ENCODE results near the gene NNMT.

Gene NNMT

DNA sequence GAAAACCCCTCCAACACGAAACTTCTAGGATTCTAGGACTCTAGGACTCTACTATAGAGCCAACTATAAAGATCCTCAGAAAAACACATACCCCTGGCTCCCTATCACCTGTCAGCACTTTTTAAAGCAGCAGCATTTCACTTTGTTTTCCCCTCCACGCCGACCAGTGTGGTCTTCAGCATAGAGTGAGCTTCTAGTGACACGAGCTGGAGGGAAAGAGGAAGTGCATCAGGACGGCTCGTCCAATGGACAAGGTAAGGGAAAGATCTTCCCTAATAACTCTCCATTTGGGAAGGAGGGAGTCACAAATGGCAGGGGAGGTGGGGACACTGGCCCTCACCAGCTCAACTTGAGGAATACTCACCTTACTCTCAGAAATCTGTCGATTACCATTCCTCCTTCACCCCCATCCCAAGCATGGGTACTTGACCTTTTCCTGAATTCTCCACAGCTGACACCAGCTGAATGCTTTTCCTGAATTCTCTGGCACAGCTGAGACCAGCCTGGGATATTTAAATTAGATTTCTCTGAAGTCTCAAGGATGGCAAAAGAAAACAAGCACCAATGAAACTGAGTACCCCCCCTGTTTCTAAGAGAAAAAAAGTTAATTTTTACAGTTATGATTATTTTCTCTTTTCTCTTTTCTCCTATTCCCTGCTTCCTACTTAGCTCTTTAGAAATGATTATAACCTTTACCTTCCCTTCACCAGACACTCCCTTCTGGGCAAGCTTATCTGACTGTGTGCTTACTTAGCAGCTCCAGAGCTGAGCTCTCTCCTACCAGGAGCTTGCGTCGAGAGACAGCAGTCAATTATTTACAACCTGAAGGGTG lies 33.3 kb upstream of the NNMT start:
- DNase-seq (ENCODE audit: low read depth in 3 of 3, low spot score in 1 of 3), result no peak

DNA sequence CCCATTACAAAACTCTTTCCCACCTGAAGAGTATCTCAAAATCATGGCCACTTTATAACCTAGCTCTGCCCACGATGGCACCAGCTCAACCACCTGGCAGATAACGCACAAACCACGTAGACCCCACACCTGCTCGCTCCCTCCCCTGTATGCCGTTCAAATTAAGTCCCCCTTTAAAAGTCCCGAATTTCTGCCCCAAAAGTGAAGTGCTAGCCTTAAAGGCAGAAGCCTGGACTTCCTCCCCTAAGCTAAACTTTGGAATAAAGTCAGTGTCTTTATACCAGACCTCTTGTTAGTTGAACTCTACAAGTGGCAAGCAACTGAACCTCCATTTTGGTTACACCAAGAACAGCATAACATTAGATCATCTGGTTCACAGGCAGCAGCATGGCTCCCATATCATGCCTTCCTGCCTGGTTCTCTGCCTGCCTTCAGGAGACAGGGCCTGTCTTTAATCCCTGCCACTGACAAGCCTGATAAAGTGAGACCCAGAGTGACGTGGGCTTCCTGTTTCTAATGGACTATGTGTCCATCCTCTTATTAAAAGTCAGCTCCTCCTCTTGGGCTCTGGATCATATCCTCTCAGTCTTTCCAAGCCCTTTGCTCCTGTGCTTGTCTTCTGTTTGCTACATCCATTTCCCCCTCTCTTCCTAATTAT lies 32.6 kb upstream of the NNMT start:
- DNase-seq (ENCODE audit: low read depth in 3 of 3, low spot score in 1 of 3), result no peak

GRCh38 chr11:114264381-114264780 lies 31.8 kb upstream of the NNMT start:
- no peak for DNase-seq (ENCODE audit: low read depth in 3 of 3, low spot score in 1 of 3)

- no peak for DNase-seq (ENCODE audit: low read depth in 3 of 3, low spot score in 1 of 3)
These were observed 30.9 kb upstream of the NNMT start for GRCh38 chr11:114265122-114265878.

DNA sequence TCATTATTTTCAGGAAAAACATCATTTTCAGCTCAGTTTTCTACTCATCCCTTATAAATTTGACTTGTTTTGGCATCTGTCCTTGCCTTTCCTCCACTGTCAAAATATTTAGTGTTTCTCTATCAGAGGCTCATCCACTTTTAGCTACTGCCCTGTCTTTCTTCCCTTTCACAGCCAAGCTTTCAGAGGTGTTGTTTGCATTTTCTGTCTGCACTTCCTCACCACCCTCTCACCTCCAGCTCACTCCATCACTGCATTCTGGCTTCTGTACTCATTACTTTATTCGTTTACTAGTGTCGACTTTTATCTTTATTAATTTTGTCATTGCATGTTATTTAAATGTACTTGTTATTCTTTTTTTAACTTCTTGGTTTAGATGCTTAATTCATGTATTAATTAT lies 26.7 kb upstream of the NNMT start:
- DNase-seq (ENCODE audit: low read depth in 3 of 3, low spot score in 1 of 3), result no peak

GRCh38 chr11:114270531-114271270 lies 25.5 kb upstream of the NNMT start:
- no peak for DNase-seq (ENCODE audit: low read depth in 3 of 3, low spot score in 1 of 3)

DNA sequence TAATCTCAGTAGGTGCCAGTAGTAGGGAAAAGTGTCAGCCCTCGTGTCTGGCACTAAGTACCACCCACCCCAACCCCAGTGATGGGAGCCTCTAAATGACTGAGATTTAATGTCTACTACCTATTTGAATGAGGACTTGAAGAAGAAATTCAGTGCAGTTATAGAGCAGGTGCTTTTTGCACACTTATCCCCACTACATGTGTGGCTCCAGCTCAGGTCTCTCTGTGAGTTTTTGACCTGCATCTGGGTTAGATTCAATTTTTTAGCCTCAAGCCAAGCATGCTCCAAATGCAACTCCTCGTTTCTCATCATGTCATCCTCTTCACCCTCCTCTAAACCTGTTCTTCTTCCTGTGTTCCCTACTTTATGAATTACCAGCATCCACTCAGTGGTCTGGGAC lies 24.9 kb upstream of the NNMT start:
- no peak for DNase-seq (ENCODE audit: low read depth in 3 of 3, low spot score in 1 of 3)

DNA sequence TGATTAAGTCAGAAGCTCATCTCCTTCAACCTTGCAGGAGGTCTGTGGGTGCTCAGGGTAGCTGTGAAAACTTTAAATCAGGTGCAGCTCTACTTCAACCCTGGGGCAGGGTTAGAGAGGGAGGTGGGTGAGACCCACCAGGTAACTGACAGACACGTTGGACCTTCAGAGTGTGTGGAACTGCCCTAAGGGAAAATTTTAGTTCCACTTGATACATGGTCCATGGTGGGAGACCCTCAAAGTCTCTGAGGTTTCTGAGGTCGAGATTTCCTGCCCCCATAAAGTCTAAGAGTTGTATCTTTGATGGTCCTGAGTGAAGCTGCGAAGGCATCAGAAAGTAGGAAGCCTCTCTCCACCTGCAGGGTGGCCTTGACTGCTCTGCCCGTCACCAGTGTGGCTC lies 23.9 kb upstream of the NNMT start:
- no peak for DNase-seq (ENCODE audit: low read depth in 3 of 3, low spot score in 1 of 3)

DNA sequence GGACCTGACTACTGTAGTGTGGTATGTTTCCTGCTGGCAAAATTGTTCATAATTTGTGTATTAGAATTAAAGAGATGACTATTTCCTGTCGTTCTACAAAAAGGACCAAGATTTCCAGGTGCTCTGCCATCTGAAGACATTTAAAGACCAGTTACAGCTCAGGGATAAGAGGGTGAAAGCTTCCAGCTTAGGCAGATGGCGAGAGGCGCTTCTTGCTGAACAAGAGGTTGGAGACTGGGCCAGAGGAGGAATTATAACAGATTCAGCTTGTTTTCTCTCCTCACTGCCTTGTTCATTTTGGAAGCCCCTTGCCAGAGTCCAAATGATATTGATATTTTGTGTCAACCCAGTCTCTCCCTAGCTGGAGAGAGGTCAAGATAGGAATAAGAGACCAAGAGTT lies 23.1 kb upstream of the NNMT start:
- no peak for DNase-seq (ENCODE audit: low read depth in 3 of 3, low spot score in 1 of 3)

DNA sequence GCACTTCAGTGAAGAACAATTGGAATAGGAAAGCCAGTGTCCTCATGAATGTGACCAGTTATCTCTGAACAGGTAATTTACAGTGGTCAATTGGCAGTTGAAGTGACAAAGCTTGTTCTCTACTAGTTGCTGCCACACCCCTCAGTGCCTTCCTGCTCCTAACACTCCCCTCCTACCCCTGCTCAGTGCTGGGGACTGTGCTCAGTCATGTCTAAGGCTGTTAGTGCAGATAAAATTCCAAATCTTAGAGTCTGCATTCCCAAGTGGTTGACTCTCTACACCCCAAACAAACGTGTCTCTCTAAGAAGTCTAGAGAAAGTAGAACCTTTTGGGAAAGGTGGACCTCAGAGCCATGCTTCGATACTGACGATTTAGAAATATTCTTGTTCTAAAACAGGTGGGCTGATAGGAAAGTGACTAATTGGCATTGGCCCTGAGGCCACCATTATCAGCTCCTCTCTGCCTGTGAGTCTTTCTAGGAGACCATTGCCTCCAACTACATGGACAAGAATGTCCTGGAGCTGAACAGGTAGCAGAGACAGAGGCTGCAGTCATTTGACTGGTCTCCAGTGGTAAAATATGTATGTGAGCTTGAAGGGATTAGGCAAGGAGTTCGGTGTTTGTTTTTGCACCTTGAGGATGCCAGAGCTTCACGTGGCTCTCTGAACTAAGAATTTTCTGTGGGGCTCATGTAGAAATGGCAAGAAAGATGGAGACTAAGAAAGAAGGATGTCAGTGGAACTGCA lies 22.1 kb upstream of the NNMT start:
- no peak for DNase-seq (ENCODE audit: low read depth in 3 of 3, low spot score in 1 of 3)

- no peak for DNase-seq (ENCODE audit: low read depth in 3 of 3, low spot score in 1 of 3)
These were observed 21.6 kb upstream of the NNMT start for GRCh38 chr11:114274637-114275036.

DNA sequence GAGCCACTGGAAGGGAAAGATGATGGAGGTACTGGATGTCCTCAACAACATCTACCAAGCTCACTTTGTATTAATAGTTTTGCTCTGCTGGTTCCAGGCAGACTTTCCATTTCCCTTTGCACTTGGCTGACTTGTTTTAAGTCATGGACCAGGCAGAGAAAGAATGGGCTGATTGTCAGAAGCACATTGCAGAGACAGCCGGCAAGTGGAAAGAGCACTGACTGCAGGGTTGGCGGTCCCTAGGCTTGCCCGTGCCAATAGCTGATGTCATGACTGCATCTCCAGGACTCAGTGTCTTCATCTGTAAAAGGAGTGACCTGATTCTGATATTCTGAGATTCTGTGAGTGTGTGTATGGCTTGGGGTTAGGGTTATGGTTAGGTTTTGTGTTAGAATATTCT lies 20.9 kb upstream of the NNMT start:
- DNase-seq (ENCODE audit: low read depth in 3 of 3, low spot score in 1 of 3), result no peak

DNA sequence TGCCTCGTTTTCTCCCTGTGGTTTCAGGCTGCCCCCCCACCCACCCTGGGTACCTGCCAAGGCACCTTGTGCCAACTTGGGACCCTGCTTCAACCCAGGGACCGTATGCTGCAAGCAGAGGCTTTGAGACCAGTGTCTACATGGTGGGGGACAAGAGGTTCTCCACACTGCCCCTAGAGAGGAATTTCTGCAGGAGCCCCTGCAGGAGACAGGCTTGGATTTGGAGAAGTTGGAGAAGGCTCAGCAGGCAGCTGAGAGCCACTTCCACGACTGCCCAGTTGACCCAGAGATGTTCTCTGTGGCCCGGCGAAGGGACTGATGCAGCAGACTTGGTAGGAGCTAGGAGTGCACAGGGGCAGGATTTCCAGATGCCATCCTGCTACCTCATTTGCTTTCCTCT lies 20.1 kb upstream of the NNMT start:
- DNase-seq (ENCODE audit: low read depth in 3 of 3, low spot score in 1 of 3), result no peak

GRCh38 chr11:114277637-114278341 lies 18.4 kb upstream of the NNMT start:
- no peak for DNase-seq (ENCODE audit: low read depth in 3 of 3, low spot score in 1 of 3)

DNA sequence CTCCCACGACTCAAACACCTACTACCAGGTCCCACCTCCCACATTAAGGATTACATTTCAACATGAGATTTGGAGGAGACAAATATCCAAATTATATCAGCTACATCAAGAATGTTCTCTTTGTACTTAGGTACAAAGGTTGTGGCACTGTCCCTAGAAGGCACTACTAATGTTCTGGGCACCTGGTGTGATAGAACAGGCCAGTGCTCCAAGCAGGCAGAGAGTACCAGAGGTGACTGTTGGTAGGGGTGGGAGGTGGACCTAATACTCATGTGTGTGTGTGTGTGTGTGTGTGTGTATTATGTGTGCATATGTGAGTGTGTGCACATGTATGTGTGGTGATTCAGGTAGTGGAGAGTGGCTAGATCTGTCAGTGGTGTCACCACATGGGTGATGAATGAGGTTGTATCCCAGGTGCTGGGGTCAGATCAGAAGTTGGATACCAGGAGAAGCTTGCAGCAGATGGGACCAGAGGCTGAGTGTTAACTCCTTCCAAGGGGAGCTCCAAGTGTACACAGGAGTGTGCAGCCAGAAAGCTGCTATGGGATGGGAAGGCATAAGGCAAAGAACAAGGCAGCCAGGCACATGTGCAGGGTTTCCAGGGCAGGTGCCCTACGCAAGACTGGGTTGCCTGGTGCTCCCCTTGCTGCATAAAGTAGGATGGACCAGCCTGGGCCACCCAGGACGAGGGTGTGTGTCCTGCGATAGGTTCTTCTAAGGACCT lies 17.7 kb upstream of the NNMT start:
- DNase-seq (ENCODE audit: low read depth in 3 of 3, low spot score in 1 of 3), result no peak

DNA sequence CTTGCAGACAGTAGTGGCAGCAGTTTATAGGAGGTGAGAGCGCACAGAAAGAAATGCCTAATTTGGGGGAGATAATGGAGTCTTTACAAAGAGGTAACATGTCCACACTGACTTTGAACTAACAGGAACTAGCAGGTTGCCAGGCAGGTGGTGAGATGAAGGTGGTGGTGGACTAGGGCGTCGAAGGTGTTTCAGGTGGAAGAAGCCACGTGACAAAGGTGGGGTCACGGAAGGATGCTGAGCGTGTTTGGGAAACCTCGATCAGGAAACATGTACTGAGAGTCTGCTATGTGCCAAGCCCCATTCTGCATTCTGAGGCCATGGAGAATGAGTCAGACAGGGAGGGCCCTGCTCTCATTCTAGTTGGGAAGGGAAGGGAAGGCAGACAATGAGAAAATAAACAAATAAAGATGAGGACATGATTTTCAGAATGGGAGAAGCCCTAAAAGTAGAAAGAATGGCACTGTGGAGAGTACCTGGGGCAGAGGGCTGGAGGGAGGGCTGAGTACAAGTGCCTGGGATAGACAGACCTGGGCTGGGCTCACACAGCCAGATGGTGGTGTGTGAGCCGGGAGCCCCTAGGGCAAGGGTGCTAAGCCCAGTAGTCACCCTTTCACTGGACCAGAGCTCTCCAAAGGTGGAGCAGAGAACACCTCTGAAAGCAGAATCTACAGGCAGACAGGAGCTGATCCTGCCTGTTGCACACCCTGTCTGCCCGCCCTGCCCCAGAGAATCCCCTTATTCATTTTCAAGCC lies 16.2 kb upstream of the NNMT start:
- DNase-seq (ENCODE audit: low read depth in 3 of 3, low spot score in 1 of 3), result no peak

DNA sequence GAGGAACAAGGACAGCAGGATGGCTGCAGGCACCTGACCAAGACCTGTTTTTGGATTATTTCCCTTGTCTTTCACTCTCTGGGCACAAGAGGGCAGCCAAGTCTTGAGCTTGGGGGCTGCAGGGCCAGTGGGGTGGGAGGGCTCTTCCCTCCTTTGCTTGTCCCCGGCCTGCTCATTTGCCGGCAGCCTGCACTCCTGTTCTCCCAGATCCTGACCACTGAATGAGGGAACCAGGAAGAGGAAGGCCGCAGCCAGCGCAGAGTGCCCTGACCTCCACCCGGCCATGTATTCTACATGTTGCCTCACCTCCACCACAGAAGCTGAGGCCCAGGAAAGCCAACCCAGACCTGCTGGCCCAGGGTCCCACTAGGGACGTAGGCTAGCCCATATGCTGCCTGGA lies 15.5 kb upstream of the NNMT start:
- no peak for DNase-seq (ENCODE audit: low read depth in 3 of 3, low spot score in 1 of 3)

DNA sequence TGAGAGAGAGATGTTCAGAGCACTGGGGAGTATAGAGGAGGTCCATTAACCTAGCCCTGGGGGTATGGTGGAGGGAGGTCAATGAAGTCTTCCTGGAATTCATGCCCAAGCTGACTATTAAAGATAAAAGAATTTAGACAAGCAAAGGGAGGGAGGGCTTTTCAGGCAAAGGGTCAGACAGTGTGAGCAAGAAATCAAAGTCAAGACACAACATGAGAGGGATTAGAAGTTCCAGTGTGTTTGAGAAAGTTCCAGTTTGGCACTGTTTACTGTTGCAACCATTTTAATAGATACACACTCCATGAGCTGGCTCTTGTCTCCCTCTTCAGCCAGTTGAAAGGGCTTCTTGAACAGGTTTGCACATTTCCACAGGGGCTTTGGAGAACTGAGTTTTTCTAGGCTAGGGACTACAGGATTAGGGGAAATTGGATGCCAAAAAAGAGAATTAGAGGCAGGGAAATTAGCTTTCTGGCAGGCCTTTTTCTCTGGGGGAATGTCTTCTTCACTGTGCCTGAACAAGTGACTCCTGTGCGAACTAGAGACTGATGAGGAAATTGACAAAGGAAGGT lies 14.7 kb upstream of the NNMT start:
- no peak for DNase-seq (ENCODE audit: low read depth in 3 of 3, low spot score in 1 of 3)

Measured in stimulated activated CD4-positive, alpha-beta T cell treated with anti-CD3 and anti-CD28 coated beads, TNF-alpha, amount 100 ng/mL, for 1 hour (primary cell).